ENCODE results near the gene MECP2. TPM values are rescaled to one million over a fixed set of nuclear protein-coding genes. Genes with fewer than 3 reads are reported as not detected.

Gene MECP2
- total RNA-seq, 8 experiments from 2014 or later: 23.2 to 65.0 (median 25.3) TPM

GRCh38 chrX:154049209-154050112 is 48.1 kb downstream of the MECP2 start:
- Histone ChIP-seq H3K4me3 (no peak overlapping the region), H3K27ac (peak overlapping the region in 1 of 2 donors; percentile 30), H3K4me1 (replicated peaks in 1 of 2) (peaks cover 0 to 16% of the 10 kb centered on the region in 2 donors)
- in situ Hi-C loops (cut with MboI; ENCODE audit: low pct_unique_long_range_greater_than_20kb in 2 of 9, low sequenced_read_pairs in 9 of 9, unreplicated experiment in 9 of 9): no loop called here
- WGBS, 10 experiments: 0 to 100% (median 43%) methylated on average over 1 to 12 of the region's 13 CpGs; no CpG with 5 or more reads in 6 of the 10 experiments
- no peak for ATAC-seq (replicated peaks in 6 of 8)

DNA sequence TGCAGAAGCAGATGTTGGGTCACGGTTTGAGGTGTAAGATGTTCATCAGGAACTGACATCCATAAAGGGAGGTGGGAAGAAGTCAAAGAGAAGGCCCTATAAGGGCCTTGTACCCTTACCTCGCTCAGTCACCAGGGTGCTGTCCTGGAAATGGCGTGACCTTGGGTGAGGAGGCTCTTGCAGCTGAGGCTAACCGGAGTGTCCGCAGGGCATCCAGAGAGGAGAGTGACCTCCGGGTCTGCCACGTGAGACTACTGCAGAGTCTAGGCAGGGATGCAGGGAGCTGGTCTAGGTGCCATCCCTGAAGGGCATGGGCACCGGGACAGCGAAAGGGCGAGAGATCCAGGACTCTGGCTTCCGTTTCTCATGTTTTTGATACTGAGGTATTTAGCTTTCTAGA is 49.1 kb downstream of the MECP2 start:
- in situ Hi-C loops (cut with MboI; ENCODE audit: low pct_unique_long_range_greater_than_20kb in 2 of 9, low sequenced_read_pairs in 9 of 9, unreplicated experiment in 9 of 9): no loop called here
- WGBS, 10 experiments: 79% methylated on average over 9 of the region's 11 CpGs; no CpG with 5 or more reads in 9 of the 10 experiments

GRCh38 chrX:154046940-154047610 is 50.4 kb downstream of the MECP2 start:
- WGBS, 10 experiments: 0 to 100% (median 59%) methylated on average over 1 to 4 of the region's 4 CpGs; no CpG with 5 or more reads in 3 of the 10 experiments
- ATAC-seq (replicated peaks in 6 of 8): peak in 1 of 8 experiments; percentile 4
- no peak overlapping the region for H3K4me3 ChIP-seq
- in situ Hi-C loops (cut with MboI; ENCODE audit: low pct_unique_long_range_greater_than_20kb in 2 of 9, low sequenced_read_pairs in 9 of 9, unreplicated experiment in 9 of 9): no loop called here
- no peak overlapping the region for H3K27ac ChIP-seq
- peaks cover 5 to 33% of the 10 kb centered on the region in 2 donors for H3K4me1 ChIP-seq (replicated peaks in 1 of 2)

More for the DNA sequence above, 49.1 kb downstream of the MECP2 start:
- ATAC-seq (replicated peaks in 6 of 8): no peak
- H3K27ac ChIP-seq: peak overlapping the region in 1 of 2 donors; percentile 33
- peaks cover under 1 to 20% of the 10 kb centered on the region in 2 donors for H3K4me1 ChIP-seq (replicated peaks in 1 of 2)
- H3K4me3 ChIP-seq: no peak overlapping the region

GRCh38 chrX:154046031-154046781 is 51.3 kb downstream of the MECP2 start:
- in situ Hi-C loops (cut with MboI; ENCODE audit: low pct_unique_long_range_greater_than_20kb in 2 of 9, low sequenced_read_pairs in 9 of 9, unreplicated experiment in 9 of 9): no loop called here
- peak in 7 of 8 experiments; percentile 22 to 80 (median 69) for ATAC-seq (replicated peaks in 6 of 8)
- Histone ChIP-seq H3K4me1 (replicated peaks in 1 of 2) (peaks cover 12 to 41% of the 10 kb centered on the region in 2 donors), H3K27ac (peak overlapping the region in 1 of 2 donors; percentile 14), H3K4me3 (no peak overlapping the region)
- 0 to 60% (median 34%) methylated on average over 1 to 10 of the region's 10 CpGs; no CpG with 5 or more reads in 4 of the 10 experiments for WGBS, 10 experiments

DNA sequence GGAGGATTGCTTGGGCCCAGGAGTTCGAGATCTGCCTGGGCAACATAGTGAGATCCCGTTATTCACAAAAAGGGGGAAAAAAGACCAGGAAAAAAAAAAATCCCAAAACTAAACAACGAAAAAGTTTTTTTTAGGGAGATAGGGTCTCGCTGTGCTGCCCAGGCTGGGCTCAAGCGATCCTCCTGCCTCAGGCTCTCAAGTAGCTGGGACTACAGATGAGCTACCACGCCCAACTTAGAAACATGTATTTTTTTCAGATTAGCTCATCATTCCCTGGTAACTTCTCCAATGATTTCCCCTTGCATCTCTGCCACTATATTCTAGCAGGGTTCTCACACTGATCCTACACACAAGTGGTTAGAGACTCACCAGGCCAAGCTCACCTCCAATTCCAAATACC is 53.4 kb downstream of the MECP2 start:
- Histone ChIP-seq H3K4me3 (no peak overlapping the region), H3K4me1 (replicated peaks in 1 of 2) (peaks cover 12 to 38% of the 10 kb centered on the region in 2 donors), H3K27ac (no peak overlapping the region)
- in situ Hi-C loops (cut with MboI; ENCODE audit: low pct_unique_long_range_greater_than_20kb in 2 of 9, low sequenced_read_pairs in 9 of 9, unreplicated experiment in 9 of 9): no loop called here
- no peak for ATAC-seq (replicated peaks in 6 of 8)
- WGBS, 10 experiments: 75 to 100% (median 93%) methylated on average over 1 to 4 of the region's 6 CpGs; no CpG with 5 or more reads in 6 of the 10 experiments

- Histone ChIP-seq H3K27ac (no peak overlapping the region), H3K4me3 (no peak overlapping the region), H3K4me1 (replicated peaks in 1 of 2) (peaks cover 12 to 31% of the 10 kb centered on the region in 2 donors)
- WGBS, 10 experiments: 45 to 100% (median 64%) methylated on average over 1 to 5 of the region's 5 CpGs; no CpG with 5 or more reads in 6 of the 10 experiments
- ATAC-seq (replicated peaks in 6 of 8): peak in 6 of 8 experiments; percentile 33 to 63 (median 48)
- in situ Hi-C loops (cut with MboI; ENCODE audit: low pct_unique_long_range_greater_than_20kb in 2 of 9, low sequenced_read_pairs in 9 of 9, unreplicated experiment in 9 of 9): no loop called here
These were observed 54.3 kb downstream of the MECP2 start for GRCh38 chrX:154043003-154043763.

DNA sequence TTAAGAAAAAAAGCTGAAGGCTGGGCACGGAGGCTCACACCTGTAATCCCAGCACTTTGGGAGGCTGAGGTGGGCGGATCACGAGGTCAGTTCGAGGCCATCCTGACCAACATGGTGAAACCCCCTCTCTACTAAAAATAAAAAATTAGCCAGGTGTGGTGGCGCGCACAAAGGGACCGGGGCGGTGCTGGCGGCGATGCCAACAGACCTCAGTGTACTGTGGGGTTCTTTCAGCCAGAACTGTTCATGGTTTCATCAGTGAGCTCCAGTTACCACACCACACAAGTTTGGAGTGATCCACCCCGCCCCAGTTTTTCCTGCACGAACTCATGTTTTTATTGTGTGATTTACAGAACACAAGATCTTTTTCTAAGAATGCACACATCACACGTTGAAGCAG is 56.7 kb downstream of the MECP2 start:
- no peak overlapping the region for H3K4me3 ChIP-seq
- no peak for ATAC-seq (replicated peaks in 6 of 8)
- peaks cover 12 to 25% of the 10 kb centered on the region in 2 donors for H3K4me1 ChIP-seq (replicated peaks in 1 of 2)
- 42 to 100% (median 93%) methylated on average over 1 to 9 of the region's 13 CpGs; no CpG with 5 or more reads in 5 of the 10 experiments for WGBS, 10 experiments
- in situ Hi-C loops (cut with MboI; ENCODE audit: low pct_unique_long_range_greater_than_20kb in 2 of 9, low sequenced_read_pairs in 9 of 9, unreplicated experiment in 9 of 9): no loop called here
- no peak overlapping the region for H3K27ac ChIP-seq

GRCh38 chrX:154040307-154040756 is 57.2 kb downstream of the MECP2 start:
- 0 to 100% (median 63%) methylated on average over 1 to 7 of the region's 7 CpGs; no CpG with 5 or more reads in 2 of the 10 experiments for WGBS, 10 experiments
- H3K4me1 ChIP-seq (replicated peaks in 1 of 2): peaks cover 12 to 25% of the 10 kb centered on the region in 2 donors
- in situ Hi-C loops (cut with MboI; ENCODE audit: low pct_unique_long_range_greater_than_20kb in 2 of 9, low sequenced_read_pairs in 9 of 9, unreplicated experiment in 9 of 9): no loop called here
- H3K4me3 ChIP-seq: no peak overlapping the region
- H3K27ac ChIP-seq: no peak overlapping the region
- peak in 3 of 8 experiments; percentile 18 to 74 (median 63) for ATAC-seq (replicated peaks in 6 of 8)

- H3K4me1 ChIP-seq (replicated peaks in 1 of 2): peaks cover 12 to 25% of the 10 kb centered on the region in 2 donors
- no peak overlapping the region for H3K27ac ChIP-seq
- in situ Hi-C loops (cut with MboI; ENCODE audit: low pct_unique_long_range_greater_than_20kb in 2 of 9, low sequenced_read_pairs in 9 of 9, unreplicated experiment in 9 of 9): no loop called here
- ATAC-seq (replicated peaks in 6 of 8): no peak
- WGBS, 10 experiments: 80% methylated on average over 1 of the region's 11 CpGs; no CpG with 5 or more reads in 9 of the 10 experiments
- no peak overlapping the region for H3K4me3 ChIP-seq
These were observed 57.9 kb downstream of the MECP2 start for GRCh38 chrX:154039577-154039976.

DNA sequence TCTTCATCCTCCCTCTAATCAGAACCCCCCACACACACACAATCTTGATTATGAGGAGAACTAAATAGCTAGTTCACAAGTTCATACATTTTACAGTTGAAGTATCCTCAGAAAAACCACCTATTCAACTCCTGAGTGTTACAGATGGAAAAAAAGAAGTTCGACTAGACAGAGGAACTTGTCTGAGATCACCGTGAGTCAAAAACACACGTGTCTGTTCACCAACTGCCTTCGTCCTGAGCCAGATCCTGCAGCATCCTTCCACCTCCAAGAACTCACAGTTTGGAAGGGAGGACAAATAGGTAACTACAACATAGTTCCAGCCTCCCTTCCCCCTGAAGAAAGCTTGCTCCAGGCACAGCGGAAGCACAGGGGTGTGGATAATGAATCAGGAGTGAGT is 58.9 kb downstream of the MECP2 start:
- WGBS, 10 experiments: 18 to 80% methylated on average over 1 to 4 of the region's 5 CpGs; no CpG with 5 or more reads in 8 of the 10 experiments
- Histone ChIP-seq H3K4me3 (no peak overlapping the region), H3K4me1 (replicated peaks in 1 of 2) (peaks cover 12 to 24% of the 10 kb centered on the region in 2 donors), H3K27ac (no peak overlapping the region)
- in situ Hi-C loops (cut with MboI; ENCODE audit: low pct_unique_long_range_greater_than_20kb in 2 of 9, low sequenced_read_pairs in 9 of 9, unreplicated experiment in 9 of 9): no loop called here
- no peak for ATAC-seq (replicated peaks in 6 of 8)

DNA sequence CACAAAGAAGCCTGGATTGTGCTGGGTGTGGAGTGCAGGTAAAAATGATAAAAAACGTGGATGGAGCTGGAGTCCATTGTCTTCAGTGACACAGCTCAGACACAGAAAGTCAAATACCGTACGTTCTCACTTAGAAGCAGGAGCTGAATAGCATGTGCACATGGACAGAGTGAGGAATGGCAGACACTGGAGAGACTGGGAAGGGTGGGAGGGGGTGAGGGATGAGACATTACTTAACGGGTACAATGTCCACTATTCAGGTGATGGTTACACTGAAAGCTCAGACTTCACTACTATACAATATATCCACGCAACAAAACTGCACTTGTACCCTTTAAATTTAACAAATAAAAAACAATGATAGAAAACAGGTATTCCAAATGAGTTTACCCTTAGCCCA is 59.8 kb downstream of the MECP2 start:
- ATAC-seq (replicated peaks in 6 of 8): no peak
- H3K4me1 ChIP-seq (replicated peaks in 1 of 2): peaks cover 8 to 15% of the 10 kb centered on the region in 2 donors
- in situ Hi-C loops (cut with MboI; ENCODE audit: low pct_unique_long_range_greater_than_20kb in 2 of 9, low sequenced_read_pairs in 9 of 9, unreplicated experiment in 9 of 9): no loop called here
- no peak overlapping the region for H3K4me3 ChIP-seq
- H3K27ac ChIP-seq: no peak overlapping the region
- WGBS, 10 experiments: 58 to 100% (median 77%) methylated on average over 1 to 4 of the region's 5 CpGs; no CpG with 5 or more reads in 6 of the 10 experiments

DNA sequence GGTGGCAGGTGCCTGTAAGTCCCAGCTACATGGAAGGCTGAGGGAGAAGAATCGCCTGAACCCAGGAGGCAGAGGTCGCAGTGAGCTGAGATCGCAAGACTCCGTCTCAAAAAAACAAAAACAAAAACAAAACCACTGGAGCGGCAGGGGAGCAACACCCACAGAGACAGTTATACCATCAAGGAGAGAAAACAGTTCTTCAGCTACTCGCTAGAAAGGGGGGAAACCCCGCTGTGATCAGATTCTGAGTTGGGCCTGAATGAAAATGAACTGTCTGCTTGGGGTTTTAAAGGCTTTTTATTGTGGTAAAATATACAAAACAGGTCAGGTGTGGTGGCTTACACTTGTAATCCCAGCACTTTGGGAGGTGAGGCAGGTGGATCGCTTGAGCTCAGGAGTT is 61.0 kb downstream of the MECP2 start:
- ATAC-seq (replicated peaks in 6 of 8): no peak
- WGBS, 10 experiments: 48 to 88% (median 86%) methylated on average over 2 to 5 of the region's 8 CpGs; no CpG with 5 or more reads in 7 of the 10 experiments
- H3K27ac ChIP-seq: no peak overlapping the region

More for the DNA sequence above, 61.0 kb downstream of the MECP2 start:
- no peak overlapping the region for H3K4me3 ChIP-seq
- peaks cover 2 to 3% of the 10 kb centered on the region in 2 donors for H3K4me1 ChIP-seq (replicated peaks in 1 of 2)
- in situ Hi-C loops (cut with MboI; ENCODE audit: low pct_unique_long_range_greater_than_20kb in 2 of 9, low sequenced_read_pairs in 9 of 9, unreplicated experiment in 9 of 9): no loop called here

All from motor neuron (in vitro differentiated cells).